GM11168 (cell line): ENCODE measurements around the gene GRM4.

ENCODE experiments used
- in situ Hi-C: fragments of 300-500 bp; cut with MboI; formaldehyde crosslinking; loops from one replicate; pipeline ENCODE4 v1.12.0; 2022; ENCODE audit warnings: low sequenced_read_pairs; ENCODE audit not compliant: unreplicated experiment

The GRM4 gene

GRCh38 chr6:34093206-34093605 lies 52.7 kb downstream of the GRM4 start:
- in situ Hi-C loops, result no loop called here

GRCh38 chr6:34092631-34093030 lies 53.3 kb downstream of the GRM4 start:
- in situ Hi-C loops, result no loop called here

GRCh38 chr6:34090935-34091334 lies 55.0 kb downstream of the GRM4 start:
- in situ Hi-C loops, result no loop called here

GRCh38 chr6:34090529-34090928 lies 55.4 kb downstream of the GRM4 start:
- in situ Hi-C loops, result no loop called here

GRCh38 chr6:34086558-34086957 lies 59.3 kb downstream of the GRM4 start:
- in situ Hi-C loops, result no loop called here

- in situ Hi-C loops, result no loop called here
These were observed 60.3 kb downstream of the GRM4 start for GRCh38 chr6:34085453-34086170.

GRCh38 chr6:34084591-34085290 lies 61.1 kb downstream of the GRM4 start:
- in situ Hi-C loops, result no loop called here

- in situ Hi-C loops, result no loop called here
These were observed 62.8 kb downstream of the GRM4 start for GRCh38 chr6:34082864-34083626.

GRCh38 chr6:34082348-34082747 lies 63.5 kb downstream of the GRM4 start:
- in situ Hi-C loops, result no loop called here

- in situ Hi-C loops, result no loop called here
These were observed 65.5 kb downstream of the GRM4 start for GRCh38 chr6:34080357-34080756.

- in situ Hi-C loops, result no loop called here
These were observed 66.0 kb downstream of the GRM4 start for GRCh38 chr6:34079899-34080298.

GRCh38 chr6:34075906-34076305 lies 70.0 kb downstream of the GRM4 start:
- in situ Hi-C loops, result no loop called here

GRCh38 chr6:34074064-34074742 lies 71.7 kb downstream of the GRM4 start:
- in situ Hi-C loops, result no loop called here

GRCh38 chr6:34073540-34073939 lies 72.3 kb downstream of the GRM4 start:
- in situ Hi-C loops, result no loop called here

- in situ Hi-C loops, result no loop called here
These were observed 73.2 kb downstream of the GRM4 start for GRCh38 chr6:34072727-34073126.

GRCh38 chr6:34071884-34072379 lies 74.0 kb downstream of the GRM4 start:
- in situ Hi-C loops, result no loop called here

GRCh38 chr6:34071136-34071883 lies 74.6 kb downstream of the GRM4 start:
- in situ Hi-C loops, result no loop called here

GRCh38 chr6:34070315-34071135 lies 75.4 kb downstream of the GRM4 start:
- in situ Hi-C loops, result no loop called here

- in situ Hi-C loops, result no loop called here
These were observed 77.3 kb downstream of the GRM4 start for GRCh38 chr6:34068462-34069044.
